Activated naive CD8-positive, alpha-beta T cell treated with anti-CD3 and anti-CD28 coated beads, Interleukin-2, amount 10 ng/mL, durations not matched to agents 7 days and 5 days (primary cell): ENCODE results near the gene LONP2. TPM values are rescaled to one million over a fixed set of nuclear protein-coding genes. Genes with fewer than 3 reads are reported as not detected.

ENCODE experiments used
- ATAC-seq: fragments of 150-1000 bp; cut with Tn5 transposase; one replicate; pipeline ENCODE4 v1.10.0; 2021; ENCODE audit warnings: low read depth, moderate library complexity
- POLR2A ChIA-PET: fragments of 350-600 bp; sonication (Branson Sonifier 250); formaldehyde crosslinking; loops from one replicate; lab custom pipeline; 2021; ENCODE audit warnings: antibody characterized with exemption; lab: Charles Lee
- DNase-seq: peaks from one replicate; pipeline ENCODE4 v3.0.0; 2021
- H3K27ac Mint-ChIP-seq: one replicate; pipeline ENCODE4 v1.8.0; 2022; ENCODE audit warnings: mild to moderate bottlenecking, mixed read lengths
- H3K27me3 Mint-ChIP-seq: one replicate; pipeline ENCODE4 v1.8.0; 2022; ENCODE audit warnings: mild to moderate bottlenecking, moderate library complexity, mixed read lengths
- H3K36me3 Mint-ChIP-seq: one replicate; pipeline ENCODE4 v1.8.0; 2021; ENCODE audit warnings: mild to moderate bottlenecking, mixed read lengths
- H3K4me1 Mint-ChIP-seq: one replicate; pipeline ENCODE4 v1.8.0; 2021; ENCODE audit warnings: mixed read lengths
- H3K4me3 Mint-ChIP-seq: one replicate; pipeline ENCODE4 v1.8.0; 2022; ENCODE audit warnings: mild to moderate bottlenecking, moderate library complexity, mixed read lengths
- H3K9me3 Mint-ChIP-seq: one replicate; pipeline ENCODE4 v1.8.0; 2021; ENCODE audit warnings: mixed read lengths
- total RNA-seq, 2 experiments: library from RNA; stranded (reverse); gene quantifications; one replicate each; pipeline ENCODE4 v1.2.3, GENCODE V29; 2021

LONP2 gene
- total RNA-seq, 2 experiments from 2014 or later, result 66.3 to 70.0 TPM

DNA sequence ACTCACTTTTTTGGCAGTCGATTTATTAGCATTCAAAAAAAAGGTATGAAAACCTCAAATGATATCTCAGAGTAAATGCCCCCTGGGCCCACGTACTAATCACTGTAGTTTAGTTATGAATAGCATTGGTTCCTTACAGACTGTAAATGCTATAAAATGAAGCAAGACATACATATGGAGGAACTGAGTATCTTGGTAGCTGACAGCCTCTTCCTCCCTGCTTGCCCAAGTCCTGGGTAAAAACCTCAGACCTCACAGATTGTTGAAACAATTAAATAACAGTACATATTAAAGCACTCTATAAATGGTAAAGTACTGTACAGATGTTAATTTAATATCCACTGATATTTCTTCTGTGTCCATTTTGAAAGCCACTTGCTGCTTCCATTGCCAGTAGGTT, 36.4 kb downstream of the LONP2 start:
- H3K9me3 Mint-ChIP-seq, result no peaks in the 10 kb centered on the region
- no peak for DNase-seq
- no peak for ATAC-seq
- peaks cover 10% of the 10 kb centered on the region for H3K4me1 Mint-ChIP-seq
- no peak overlapping the region for H3K4me3 Mint-ChIP-seq
- H3K36me3 Mint-ChIP-seq, result peaks cover 42% of the 10 kb centered on the region
- no peaks in the 10 kb centered on the region for H3K27me3 Mint-ChIP-seq
- POLR2A ChIA-PET, result no interaction called here
- H3K27ac Mint-ChIP-seq, result no peak overlapping the region

DNA sequence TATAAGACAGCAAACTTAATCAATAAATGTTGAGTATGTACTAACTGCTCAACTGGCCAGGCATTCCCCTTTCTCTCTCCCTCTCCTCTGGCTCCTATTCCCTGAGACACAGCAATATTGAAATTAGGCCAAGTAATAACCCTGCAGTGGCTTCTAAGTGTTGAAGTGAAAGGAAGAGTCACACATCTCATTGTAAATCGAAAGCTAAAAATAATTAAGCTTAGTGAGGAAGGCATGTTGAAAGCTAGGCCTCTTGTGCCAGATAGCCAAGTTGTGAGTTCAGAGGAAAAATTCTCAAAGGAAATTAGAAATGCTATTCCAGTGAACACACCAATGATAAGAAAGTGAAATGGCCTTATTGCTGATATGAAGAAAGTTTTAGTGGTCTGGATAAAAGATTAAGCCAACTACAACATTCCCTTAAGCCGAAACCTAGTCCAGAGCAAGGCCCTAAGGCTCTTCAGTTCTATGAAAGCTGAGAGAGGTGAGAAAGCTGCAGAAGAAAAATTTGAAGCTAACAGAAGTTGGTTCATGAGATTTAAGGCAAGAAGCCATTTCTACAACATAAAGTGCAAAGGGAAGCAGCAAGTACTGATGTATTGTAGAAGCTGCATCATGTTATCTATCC, 38.6 kb downstream of the LONP2 start:
- POLR2A ChIA-PET, result no interaction called here
- no peak overlapping the region for H3K4me3 Mint-ChIP-seq
- no peak overlapping the region for H3K27ac Mint-ChIP-seq
- peaks cover under 1% of the 10 kb centered on the region for H3K9me3 Mint-ChIP-seq
- H3K27me3 Mint-ChIP-seq, result no peaks in the 10 kb centered on the region
- ATAC-seq (no peak), DNase-seq (no peak)
- peaks cover 13% of the 10 kb centered on the region for H3K4me1 Mint-ChIP-seq
- peaks cover 54% of the 10 kb centered on the region for H3K36me3 Mint-ChIP-seq

DNA sequence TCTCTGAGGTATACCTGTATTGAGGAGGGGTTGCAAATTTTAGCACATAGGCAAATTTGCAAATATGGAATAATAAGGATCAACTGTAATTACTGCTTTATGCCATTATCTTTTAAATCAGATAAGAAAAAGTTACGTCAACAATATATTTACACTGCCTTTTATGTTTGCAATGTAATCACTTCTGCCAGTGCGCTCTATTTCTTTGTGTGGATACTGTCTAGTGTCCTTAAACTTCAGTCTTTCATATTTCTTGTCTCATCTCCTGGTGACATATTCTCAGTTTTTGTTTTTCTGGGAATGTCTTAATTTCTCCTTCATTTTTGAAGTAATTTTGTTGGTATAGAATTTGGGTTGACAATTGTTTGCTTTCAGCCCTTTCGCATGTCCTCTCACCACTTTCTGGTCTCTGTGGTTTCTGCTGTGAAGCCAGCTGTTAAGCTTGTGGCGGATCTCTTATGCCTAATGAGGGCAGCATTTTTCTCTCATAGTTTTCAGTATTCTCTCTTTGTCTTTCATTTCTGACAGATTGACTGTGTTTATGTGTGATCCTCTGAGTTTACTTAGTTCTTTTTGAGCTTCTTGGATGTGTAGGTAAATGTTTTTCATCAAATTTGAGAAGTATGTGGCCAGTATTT, 40.8 kb downstream of the LONP2 start:
- no peak for DNase-seq
- POLR2A ChIA-PET, result no interaction called here
- peaks cover 1% of the 10 kb centered on the region for H3K9me3 Mint-ChIP-seq
- no peak for ATAC-seq
- peaks cover 12% of the 10 kb centered on the region for H3K4me1 Mint-ChIP-seq
- peaks cover 55% of the 10 kb centered on the region for H3K36me3 Mint-ChIP-seq
- H3K4me3 Mint-ChIP-seq, result peak overlapping the region; percentile 37
- H3K27ac Mint-ChIP-seq, result no peak overlapping the region
- H3K27me3 Mint-ChIP-seq, result no peaks in the 10 kb centered on the region

DNA sequence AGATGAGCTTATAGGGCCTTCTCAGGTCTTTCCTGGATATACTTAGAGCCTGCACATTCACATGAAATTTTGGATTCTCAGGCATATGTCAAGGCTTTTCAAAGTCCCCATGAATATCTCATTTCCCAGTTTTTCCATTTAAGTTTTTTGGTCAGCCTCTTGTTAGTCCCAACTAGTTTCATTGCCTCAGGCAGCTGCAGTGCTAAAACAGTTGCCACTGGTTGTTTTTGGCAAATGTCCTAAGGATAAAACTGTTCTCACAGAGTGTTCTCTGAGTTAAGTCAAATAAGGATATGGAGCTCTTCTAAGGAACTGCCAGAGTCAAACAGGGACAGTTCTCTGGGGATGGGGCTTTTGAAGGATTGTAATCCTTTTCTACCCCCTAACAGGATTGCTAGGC, 43.1 kb downstream of the LONP2 start:
- peaks cover 21% of the 10 kb centered on the region for H3K4me1 Mint-ChIP-seq
- H3K27me3 Mint-ChIP-seq, result no peaks in the 10 kb centered on the region
- H3K36me3 Mint-ChIP-seq, result peaks cover 63% of the 10 kb centered on the region
- POLR2A ChIA-PET, result no interaction called here
- no peak overlapping the region for H3K27ac Mint-ChIP-seq
- ATAC-seq (no peak), DNase-seq (no peak)
- H3K4me3 Mint-ChIP-seq, result no peak overlapping the region
- H3K9me3 Mint-ChIP-seq, result peaks cover 1% of the 10 kb centered on the region

DNA sequence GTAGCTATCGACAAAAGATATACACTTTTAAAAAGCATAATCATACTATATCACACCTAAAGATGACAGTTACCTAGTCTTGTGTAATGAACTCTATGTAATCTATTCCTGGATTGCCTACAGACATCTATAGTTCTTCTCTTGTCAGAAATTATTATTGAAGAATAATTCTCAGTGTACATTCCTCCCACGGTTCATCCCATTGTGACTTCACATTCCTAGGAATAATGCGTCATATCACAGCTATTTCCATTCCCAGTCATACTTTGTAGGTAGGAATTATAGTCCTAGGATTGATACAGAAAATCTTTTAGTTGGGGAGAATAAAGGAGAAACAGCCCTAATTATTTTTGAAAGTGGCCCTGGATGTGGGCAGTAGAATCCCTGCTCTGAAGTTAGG, 47.2 kb downstream of the LONP2 start:
- Mint-ChIP-seq H3K27me3 (no peaks in the 10 kb centered on the region), H3K4me1 (peaks cover 12% of the 10 kb centered on the region), H3K27ac (no peak overlapping the region), H3K9me3 (peaks cover 4% of the 10 kb centered on the region), H3K36me3 (peaks cover 55% of the 10 kb centered on the region), H3K4me3 (no peak overlapping the region)
- ATAC-seq, result no peak
- POLR2A ChIA-PET, result no interaction called here
- DNase-seq, result no peak

DNA sequence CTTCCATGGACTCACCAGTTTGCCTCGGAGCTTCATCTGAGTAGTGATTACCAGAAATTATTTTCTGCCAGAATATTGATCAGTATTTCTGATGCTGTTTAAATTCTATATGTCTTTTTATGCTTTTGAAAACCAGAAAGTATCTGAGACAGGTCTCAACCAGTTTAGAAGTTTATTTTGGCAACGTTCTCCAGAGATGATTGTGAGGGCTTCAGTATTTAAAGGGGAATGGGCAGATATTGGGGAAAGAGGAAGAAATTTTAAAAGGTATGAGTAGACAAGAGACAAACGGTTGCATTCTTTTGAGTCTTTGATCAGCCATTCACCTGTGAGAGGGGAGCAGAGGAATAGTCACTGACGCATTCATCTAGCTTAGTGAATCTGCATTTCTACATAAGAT, 47.7 kb downstream of the LONP2 start:
- no peak for ATAC-seq
- Mint-ChIP-seq H3K4me1 (peaks cover 12% of the 10 kb centered on the region), H3K27ac (no peak overlapping the region), H3K9me3 (peaks cover 4% of the 10 kb centered on the region), H3K4me3 (no peak overlapping the region), H3K27me3 (no peaks in the 10 kb centered on the region), H3K36me3 (peaks cover 51% of the 10 kb centered on the region)
- POLR2A ChIA-PET, result no interaction called here
- DNase-seq, result no peak

DNA sequence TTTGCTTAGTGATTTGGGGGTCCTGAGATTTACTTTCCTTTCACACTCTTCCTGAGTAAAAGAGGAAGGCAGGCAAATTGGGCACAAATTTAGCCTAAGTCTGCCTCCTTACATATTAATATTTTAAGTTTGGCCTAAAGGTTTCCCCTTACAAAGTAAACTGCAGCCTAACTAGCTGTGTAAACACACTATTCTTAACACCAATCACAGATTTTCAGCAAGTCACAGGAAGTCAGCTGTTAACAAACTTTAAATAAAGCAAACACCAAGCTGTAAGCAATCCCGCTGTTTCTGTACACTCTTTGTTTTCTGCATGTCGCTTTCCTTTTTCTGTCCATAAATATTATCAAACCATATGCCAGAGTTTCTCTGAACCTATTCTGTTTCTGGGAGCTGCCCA, 48.4 kb downstream of the LONP2 start:
- no peak overlapping the region for H3K27ac Mint-ChIP-seq
- H3K36me3 Mint-ChIP-seq, result peaks cover 50% of the 10 kb centered on the region
- DNase-seq (no peak), ATAC-seq (no peak)
- no peak overlapping the region for H3K4me3 Mint-ChIP-seq
- peaks cover 4% of the 10 kb centered on the region for H3K9me3 Mint-ChIP-seq
- peaks cover 12% of the 10 kb centered on the region for H3K4me1 Mint-ChIP-seq
- POLR2A ChIA-PET, result no interaction called here
- H3K27me3 Mint-ChIP-seq, result no peaks in the 10 kb centered on the region

DNA sequence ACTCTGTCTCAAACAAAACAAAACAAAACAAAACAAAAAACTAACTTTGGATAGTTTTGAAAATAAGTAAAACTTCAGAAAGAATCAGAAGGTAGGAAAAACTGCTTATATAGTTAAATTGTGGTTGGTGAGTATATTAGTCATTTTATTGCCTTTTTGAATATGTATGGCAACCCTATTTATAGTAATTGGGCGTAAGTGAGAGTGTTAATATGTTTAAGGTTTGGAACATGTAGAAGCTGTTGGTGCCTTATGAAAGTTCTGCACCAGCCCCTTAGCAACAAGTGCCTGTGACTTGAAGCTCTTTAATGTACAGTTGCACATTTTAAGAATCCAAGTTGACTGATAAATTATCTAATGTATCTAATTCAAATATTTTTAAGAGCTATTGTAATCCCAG, 50.6 kb downstream of the LONP2 start:
- Mint-ChIP-seq H3K36me3 (peaks cover 49% of the 10 kb centered on the region), H3K27me3 (no peaks in the 10 kb centered on the region), H3K4me3 (no peak overlapping the region), H3K9me3 (peaks cover 3% of the 10 kb centered on the region), H3K4me1 (peaks cover 12% of the 10 kb centered on the region), H3K27ac (no peak overlapping the region)
- POLR2A ChIA-PET, result no interaction called here
- no peak for ATAC-seq
- no peak for DNase-seq

DNA sequence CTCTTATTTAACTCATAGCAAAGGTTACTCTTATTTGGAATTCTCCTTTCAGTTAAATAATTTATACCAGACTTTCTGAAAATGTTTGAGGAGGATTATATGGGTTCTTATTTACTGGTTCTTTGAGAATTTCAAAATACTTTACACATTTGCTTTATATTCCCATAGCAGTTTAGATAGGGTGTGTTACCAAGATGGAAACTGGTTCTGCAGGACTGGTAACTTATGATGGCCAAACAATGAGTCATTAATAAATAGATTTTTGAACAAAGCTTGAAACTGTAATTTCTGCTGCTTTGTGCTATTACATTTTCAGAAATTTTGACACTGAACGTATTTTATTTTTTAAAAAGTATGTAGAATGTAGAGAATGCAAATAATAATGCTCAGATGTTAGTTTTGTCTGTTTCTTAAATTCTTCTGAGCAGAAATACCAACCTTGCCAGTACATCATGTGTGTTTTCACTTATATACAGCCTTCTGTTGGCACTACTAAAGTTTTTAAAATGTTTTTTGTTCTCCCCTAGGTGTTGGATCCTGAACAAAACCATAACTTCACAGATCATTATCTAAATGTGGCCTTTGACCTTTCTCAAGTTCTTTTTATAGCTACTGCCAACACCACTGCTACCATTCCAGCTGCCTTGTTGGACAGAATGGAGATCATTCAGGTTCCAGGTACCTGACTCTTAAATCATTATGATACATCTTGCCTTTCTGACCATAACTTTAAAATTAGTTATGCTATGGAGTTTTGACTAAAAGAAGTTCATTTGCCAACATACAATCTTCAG, 51.6 kb downstream of the LONP2 start:
- Mint-ChIP-seq H3K36me3 (peaks cover 52% of the 10 kb centered on the region), H3K27ac (no peak overlapping the region), H3K9me3 (peaks cover 3% of the 10 kb centered on the region), H3K27me3 (no peaks in the 10 kb centered on the region), H3K4me3 (no peak overlapping the region), H3K4me1 (peaks cover 6% of the 10 kb centered on the region)
- POLR2A ChIA-PET, result no interaction called here
- ATAC-seq (no peak), DNase-seq (no peak)

DNA sequence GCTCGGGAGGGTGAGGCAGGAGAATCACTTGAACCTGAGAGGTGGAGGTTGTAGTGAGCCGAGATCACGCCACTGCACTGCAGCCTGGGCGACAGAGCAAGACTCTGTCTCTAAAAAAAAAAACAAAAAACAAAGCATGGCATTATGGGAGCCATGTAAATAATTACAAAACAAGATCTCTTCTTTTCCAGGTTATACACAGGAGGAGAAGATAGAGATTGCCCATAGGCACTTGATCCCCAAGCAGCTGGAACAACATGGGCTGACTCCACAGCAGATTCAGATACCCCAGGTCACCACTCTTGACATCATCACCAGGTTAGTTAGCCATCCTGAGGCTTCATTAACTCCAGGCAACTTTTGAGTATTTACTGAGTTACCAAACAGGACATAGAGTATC, 55.4 kb downstream of the LONP2 start:
- Mint-ChIP-seq H3K27ac (no peak overlapping the region), H3K36me3 (peaks cover 49% of the 10 kb centered on the region)

DNA sequence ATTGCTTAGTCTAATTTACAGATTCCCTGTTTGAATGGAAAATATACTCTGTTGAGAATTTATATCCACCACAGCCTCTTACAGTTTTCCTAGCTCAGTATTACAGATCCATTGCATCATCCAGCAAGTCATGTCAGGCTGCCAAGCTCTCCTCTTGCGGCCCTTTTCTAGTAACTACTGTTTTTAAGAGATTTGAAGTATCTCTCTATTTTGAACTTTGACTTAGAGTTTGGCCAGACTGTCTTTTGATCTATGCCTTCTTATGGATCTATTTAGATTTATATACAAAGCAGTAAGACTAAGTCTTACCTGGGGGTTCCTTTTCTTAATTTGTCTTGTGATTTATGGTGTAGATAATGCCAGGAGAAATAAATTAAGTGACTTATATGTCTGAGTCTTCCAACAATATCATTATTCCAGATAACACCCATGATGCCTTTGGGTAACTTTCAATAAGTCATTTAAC, 56.3 kb downstream of the LONP2 start:
- Mint-ChIP-seq H3K4me3 (no peak overlapping the region), H3K4me1 (no peaks in the 10 kb centered on the region), H3K27ac (no peak overlapping the region), H3K36me3 (peaks cover 53% of the 10 kb centered on the region), H3K27me3 (no peaks in the 10 kb centered on the region), H3K9me3 (no peaks in the 10 kb centered on the region)
- DNase-seq, result no peak
- POLR2A ChIA-PET, result no interaction called here
- ATAC-seq, result no peak

More for the DNA sequence above, 55.4 kb downstream of the LONP2 start:
- DNase-seq (no peak), ATAC-seq (no peak)
- POLR2A ChIA-PET, result no interaction called here
- no peaks in the 10 kb centered on the region for H3K9me3 Mint-ChIP-seq
- H3K4me3 Mint-ChIP-seq, result no peak overlapping the region
- H3K27me3 Mint-ChIP-seq, result no peaks in the 10 kb centered on the region
- H3K4me1 Mint-ChIP-seq, result no peaks in the 10 kb centered on the region

DNA sequence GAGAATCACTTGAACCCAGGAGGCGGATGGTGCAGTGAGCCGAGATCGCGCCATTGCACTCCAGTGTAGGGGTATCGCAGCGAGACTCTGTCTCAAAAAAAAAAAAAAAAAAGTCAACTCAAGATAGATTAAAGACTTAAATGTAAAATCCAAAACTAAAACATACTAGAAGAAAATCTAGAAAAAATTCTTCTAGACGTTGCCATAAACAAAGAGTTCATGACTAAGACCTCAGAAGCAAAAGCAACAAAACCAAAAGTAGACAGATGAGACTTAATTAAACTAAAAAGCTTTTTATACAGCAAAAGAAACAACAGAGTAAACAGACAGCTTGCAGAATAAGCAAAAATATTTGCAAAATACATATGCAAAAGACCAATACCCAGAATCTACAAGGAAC, 64.4 kb downstream of the LONP2 start:
- Mint-ChIP-seq H3K36me3 (peaks cover 77% of the 10 kb centered on the region), H3K9me3 (peaks cover 37% of the 10 kb centered on the region)

DNA sequence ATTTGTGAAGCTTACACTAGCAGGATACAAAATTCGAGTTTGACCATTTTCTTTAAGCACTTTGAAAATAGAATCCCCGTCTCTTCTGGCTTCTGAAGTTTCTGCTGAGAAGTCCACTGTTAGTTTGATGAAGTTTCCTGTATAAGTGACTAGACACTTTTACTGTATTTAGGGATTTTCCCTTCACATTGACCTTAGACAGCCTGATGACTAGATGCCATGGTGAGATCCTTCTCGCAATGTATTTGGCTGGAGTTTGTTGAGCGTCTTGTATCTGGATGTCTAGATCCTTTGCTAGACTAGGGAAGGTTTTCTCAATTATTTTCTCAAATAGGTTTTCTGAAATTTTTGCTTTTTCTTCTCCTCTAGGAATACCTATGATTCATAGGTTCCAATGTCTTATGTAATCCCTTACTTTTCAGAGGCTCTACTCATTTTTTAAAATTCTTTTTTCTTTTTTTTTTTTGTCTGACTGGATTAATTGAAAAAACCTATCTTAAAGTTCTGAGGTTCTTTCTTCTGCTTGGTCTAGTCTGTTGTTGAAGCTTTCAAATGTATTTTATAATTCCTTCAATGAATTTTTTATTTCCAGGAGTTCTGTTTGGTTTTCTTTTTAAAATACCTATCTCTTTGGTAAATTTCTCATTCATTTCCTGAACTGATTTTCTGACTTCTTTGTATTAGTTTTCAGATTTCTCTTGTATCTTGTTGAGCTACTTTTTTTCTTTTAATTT, 67.0 kb downstream of the LONP2 start:
- H3K4me3 Mint-ChIP-seq, result no peak overlapping the region

More for the DNA sequence above, 64.4 kb downstream of the LONP2 start:
- H3K4me3 Mint-ChIP-seq, result no peak overlapping the region
- DNase-seq (no peak), ATAC-seq (no peak)
- H3K27me3 Mint-ChIP-seq, result no peaks in the 10 kb centered on the region
- H3K4me1 Mint-ChIP-seq, result no peaks in the 10 kb centered on the region
- POLR2A ChIA-PET, result interaction anchor here (1.0 kb wide), 1 partner anchor 14 kb away, joined by 3 read pairs; no protein-coding TSS in a partner anchor
- no peak overlapping the region for H3K27ac Mint-ChIP-seq

More for the DNA sequence above, 67.0 kb downstream of the LONP2 start:
- Mint-ChIP-seq H3K4me1 (no peaks in the 10 kb centered on the region), H3K36me3 (peaks cover 87% of the 10 kb centered on the region), H3K27me3 (no peaks in the 10 kb centered on the region), H3K27ac (no peak overlapping the region), H3K9me3 (peaks cover 43% of the 10 kb centered on the region)
- DNase-seq, result no peak
- POLR2A ChIA-PET, result no interaction called here
- no peak for ATAC-seq
